ENCODE data around the gene FBXO3. TPM values are rescaled to one million over a fixed set of nuclear protein-coding genes. Genes with fewer than 3 reads are reported as not detected.

FBXO3 gene
- total RNA-seq, 1 experiment from 2014 or later = 42.0 TPM

GRCh38 chr11:33775832-33776470 is 1.6 kb upstream of the FBXO3 start:
- Histone ChIP-seq H3K4me1 (ENCODE audit: low read length) (peaks cover 34% of the 10 kb centered on the region), H3K9ac (ENCODE audit: low read length) (no peak overlapping the region), H3K4me2 (ENCODE audit: low read depth, low read length, poor library complexity, severe bottlenecking) (no peak overlapping the region), H3K27me3 (ENCODE audit: low read length) (peaks cover 5% of the 10 kb centered on the region; the same call in 1 of the 2 replicates), H3K4me3 (ENCODE audit: low read length) (no peak overlapping the region), H3K9me2 (replicated peaks; ENCODE audit: insufficient read depth, low read length) (no peaks in the 10 kb centered on the region), H3K36me3 (ENCODE audit: insufficient read depth, low read length) (no peaks in the 10 kb centered on the region), H2AFZ (ENCODE audit: low read length) (no peak overlapping the region), H3K79me2 (ENCODE audit: low read length) (no peaks in the 10 kb centered on the region), H3K27ac (ENCODE audit: low read length) (no peak overlapping the region), H4K20me1 (ENCODE audit: insufficient read depth, low read depth, low read length) (peaks cover 18% of the 10 kb centered on the region), H3K9me3 (ENCODE audit: low read length) (no peaks in the 10 kb centered on the region)
- DNase-seq = no peak

DNA sequence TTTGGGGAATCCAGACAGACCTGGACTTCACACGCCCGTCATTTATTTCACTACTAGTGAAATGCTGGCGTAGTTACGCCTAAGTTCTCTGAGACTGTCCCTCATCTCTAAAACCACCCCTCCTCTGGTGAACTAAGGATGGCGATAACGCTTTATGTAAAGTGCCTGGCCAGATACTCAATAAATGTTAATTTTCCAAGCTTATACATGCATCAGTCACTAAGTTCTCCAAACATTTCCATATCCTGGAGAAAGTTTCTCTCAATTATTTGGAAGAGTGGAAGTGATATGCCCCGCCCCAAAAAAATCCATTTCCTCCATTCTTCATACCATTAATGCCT is 1.1 kb upstream of the FBXO3 start:
- H4K20me1 ChIP-seq (ENCODE audit: insufficient read depth, low read depth, low read length) = peaks cover 18% of the 10 kb centered on the region
- no peak overlapping the region for H3K27ac ChIP-seq (ENCODE audit: low read length)
- H3K4me1 ChIP-seq (ENCODE audit: low read length) = peaks cover 34% of the 10 kb centered on the region
- no peaks in the 10 kb centered on the region for H3K36me3 ChIP-seq (ENCODE audit: insufficient read depth, low read length)
- H3K79me2 ChIP-seq (ENCODE audit: low read length) = no peaks in the 10 kb centered on the region
- no peak overlapping the region for H2AFZ ChIP-seq (ENCODE audit: low read length)
- no peaks in the 10 kb centered on the region for H3K9me3 ChIP-seq (ENCODE audit: low read length)
- H3K9me2 ChIP-seq (replicated peaks; ENCODE audit: insufficient read depth, low read length) = no peaks in the 10 kb centered on the region
- H3K27me3 ChIP-seq (ENCODE audit: low read length) = peaks cover 5% of the 10 kb centered on the region; the same call in 1 of the 2 replicates
- H3K9ac ChIP-seq (ENCODE audit: low read length) = no peak overlapping the region
- DNase-seq = no peak
- no peak overlapping the region for H3K4me3 ChIP-seq (ENCODE audit: low read length)
- H3K4me2 ChIP-seq (ENCODE audit: low read depth, low read length, poor library complexity, severe bottlenecking) = no peak overlapping the region

DNA sequence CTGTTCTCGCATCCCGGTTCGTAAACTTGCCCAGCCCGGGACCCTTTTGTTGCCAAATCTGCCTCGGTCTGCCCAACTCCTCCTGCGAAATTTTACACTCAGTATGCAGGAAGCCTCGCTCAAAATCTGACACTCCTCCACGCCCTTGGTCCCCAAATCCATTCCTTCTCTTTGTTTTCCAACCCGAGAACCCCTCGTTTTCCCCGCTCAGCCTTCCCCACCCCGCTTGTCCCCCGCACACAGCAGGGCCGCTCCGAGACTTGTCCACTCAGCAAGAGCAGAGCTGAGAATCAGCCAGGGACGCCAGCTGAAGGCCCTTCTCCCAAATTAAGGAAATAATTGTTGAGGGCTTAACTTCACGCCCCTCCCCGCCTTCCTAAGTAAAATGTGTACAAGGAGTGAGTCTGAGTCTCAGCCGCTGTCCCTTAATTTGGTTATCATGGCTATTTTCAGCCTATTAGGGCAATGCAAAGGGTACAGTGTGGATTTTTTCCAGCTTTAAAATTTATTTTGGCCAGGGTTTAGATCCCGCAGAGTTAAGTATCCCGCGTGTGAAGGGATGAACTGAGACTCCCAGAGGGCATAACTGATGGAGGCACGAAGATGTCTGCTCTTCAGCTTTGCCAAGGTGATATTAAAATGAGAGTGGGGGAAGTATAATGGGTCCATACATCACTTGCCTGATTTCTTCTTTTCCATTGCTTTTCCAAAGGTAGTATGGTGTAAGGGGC is 581 bp upstream of the FBXO3 start:
- Histone ChIP-seq H3K9me2 (replicated peaks; ENCODE audit: insufficient read depth, low read length) (no peaks in the 10 kb centered on the region), H3K4me1 (ENCODE audit: low read length) (peaks cover 34% of the 10 kb centered on the region), H3K9me3 (ENCODE audit: low read length) (no peaks in the 10 kb centered on the region), H3K36me3 (ENCODE audit: insufficient read depth, low read length) (no peaks in the 10 kb centered on the region), H3K27me3 (ENCODE audit: low read length) (peaks cover 5% of the 10 kb centered on the region; the same call in 1 of the 2 replicates), H2AFZ (ENCODE audit: low read length) (peak overlapping the region; percentile 99), H3K4me3 (ENCODE audit: low read length) (peak overlapping the region; percentile 99), H3K4me2 (ENCODE audit: low read depth, low read length, poor library complexity, severe bottlenecking) (peak overlapping the region; percentile 94), H3K79me2 (ENCODE audit: low read length) (no peaks in the 10 kb centered on the region), H3K9ac (ENCODE audit: low read length) (peak overlapping the region; percentile 71), H4K20me1 (ENCODE audit: insufficient read depth, low read depth, low read length) (peaks cover 22% of the 10 kb centered on the region), H3K27ac (ENCODE audit: low read length) (no peak overlapping the region)
- DNase-seq = no peak

DNA sequence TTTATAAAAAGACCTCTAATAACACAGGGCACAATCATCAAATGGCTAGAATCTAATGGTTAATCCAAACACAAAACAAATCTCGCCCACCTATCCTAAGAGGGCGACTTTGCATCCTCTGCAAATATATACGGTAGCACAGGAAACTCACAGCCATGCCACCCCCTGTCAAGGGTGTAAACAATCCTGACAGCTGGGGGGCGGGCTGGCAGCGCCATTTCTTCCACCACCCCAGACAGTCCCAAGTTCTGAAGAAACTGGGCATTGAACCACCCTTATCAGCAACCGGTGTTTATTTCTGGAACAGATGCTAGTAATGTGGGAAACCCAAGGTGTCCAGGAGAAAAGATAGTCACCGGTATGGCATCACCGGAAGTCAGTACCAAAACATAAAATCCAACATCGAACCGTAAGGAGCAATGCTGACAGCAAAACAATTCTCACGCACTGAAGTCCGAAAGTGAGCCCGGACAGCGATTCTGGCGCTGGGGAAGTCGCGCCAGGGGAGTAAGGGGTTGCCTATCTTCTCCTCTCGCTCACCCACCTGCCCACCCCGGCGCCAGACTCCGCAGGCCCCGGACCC is 825 bp downstream of the FBXO3 start:
- peaks cover 34% of the 10 kb centered on the region for H3K4me1 ChIP-seq (ENCODE audit: low read length)
- H3K9me3 ChIP-seq (ENCODE audit: low read length) = no peaks in the 10 kb centered on the region
- H2AFZ ChIP-seq (ENCODE audit: low read length) = peak overlapping the region; percentile 98; the same call in 1 of the 2 replicates
- no peaks in the 10 kb centered on the region for H3K9me2 ChIP-seq (replicated peaks; ENCODE audit: insufficient read depth, low read length)
- peaks cover 6% of the 10 kb centered on the region; the same call in 1 of the 2 replicates for H3K36me3 ChIP-seq (ENCODE audit: insufficient read depth, low read length)
- H3K4me3 ChIP-seq (ENCODE audit: low read length) = peak overlapping the region; percentile 99
- peaks cover 22% of the 10 kb centered on the region for H4K20me1 ChIP-seq (ENCODE audit: insufficient read depth, low read depth, low read length)
- H3K27me3 ChIP-seq (ENCODE audit: low read length) = peaks cover 5% of the 10 kb centered on the region; the same call in 1 of the 2 replicates
- peak; percentile 53 for DNase-seq
- H3K27ac ChIP-seq (ENCODE audit: low read length) = no peak overlapping the region
- peak overlapping the region; percentile 87 for H3K9ac ChIP-seq (ENCODE audit: low read length)
- H3K79me2 ChIP-seq (ENCODE audit: low read length) = no peaks in the 10 kb centered on the region
- peak overlapping the region; percentile 100 for H3K4me2 ChIP-seq (ENCODE audit: low read depth, low read length, poor library complexity, severe bottlenecking)

DNA sequence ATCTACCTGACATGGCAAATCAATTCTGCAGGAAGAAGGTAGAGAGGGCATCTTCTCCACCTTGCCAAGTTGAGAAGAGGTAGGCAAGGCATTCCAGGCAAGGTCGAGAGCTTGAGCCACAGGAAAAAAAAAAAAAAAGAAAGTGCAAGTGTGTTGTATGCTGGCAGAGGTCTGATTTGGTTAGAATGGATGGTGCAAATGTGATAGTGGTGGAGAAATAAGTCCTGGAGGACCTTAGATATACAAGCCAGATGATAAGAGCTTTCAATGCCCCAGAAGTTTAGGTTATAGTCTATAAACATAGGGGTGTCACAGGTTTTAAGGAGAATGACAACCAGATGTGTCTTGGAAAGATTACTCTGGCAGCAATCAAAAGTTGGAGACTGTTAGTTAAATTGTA is 1.4 kb downstream of the FBXO3 start:
- Histone ChIP-seq H3K4me1 (ENCODE audit: low read length) (peaks cover 33% of the 10 kb centered on the region), H3K79me2 (ENCODE audit: low read length) (no peaks in the 10 kb centered on the region), H3K27ac (ENCODE audit: low read length) (no peak overlapping the region), H3K9me2 (replicated peaks; ENCODE audit: insufficient read depth, low read length) (no peaks in the 10 kb centered on the region), H3K9ac (ENCODE audit: low read length) (no peak overlapping the region), H3K4me3 (ENCODE audit: low read length) (peak overlapping the region; percentile 99; the same call in 1 of the 2 replicates), H3K4me2 (ENCODE audit: low read depth, low read length, poor library complexity, severe bottlenecking) (peak overlapping the region; percentile 100), H2AFZ (ENCODE audit: low read length) (no peak overlapping the region), H3K36me3 (ENCODE audit: insufficient read depth, low read length) (peaks cover 12% of the 10 kb centered on the region; the same call in 1 of the 2 replicates), H3K27me3 (ENCODE audit: low read length) (peaks cover 5% of the 10 kb centered on the region; the same call in 1 of the 2 replicates), H4K20me1 (ENCODE audit: insufficient read depth, low read depth, low read length) (peaks cover 22% of the 10 kb centered on the region), H3K9me3 (ENCODE audit: low read length) (no peaks in the 10 kb centered on the region)
- no peak for DNase-seq

DNA sequence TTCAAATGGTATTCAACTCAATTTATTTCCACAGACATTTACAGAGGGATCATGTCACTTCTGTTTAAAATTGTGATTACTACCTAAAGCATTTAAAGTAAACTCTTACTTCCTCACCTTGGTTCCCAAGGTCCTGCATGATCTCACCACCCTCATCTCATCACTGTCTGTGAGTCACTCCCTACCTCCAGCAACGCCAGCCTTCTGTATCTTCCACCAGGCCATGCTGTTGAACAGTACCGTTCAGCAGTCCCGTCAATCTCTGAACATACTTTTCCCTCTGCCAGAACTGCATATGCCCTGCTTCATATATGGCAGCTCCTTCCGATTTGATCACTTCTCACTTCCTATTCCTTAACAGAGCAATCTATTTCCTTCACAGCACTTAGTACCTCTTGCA is 2.0 kb downstream of the FBXO3 start:
- no peak overlapping the region for H3K9ac ChIP-seq (ENCODE audit: low read length)
- H3K4me2 ChIP-seq (ENCODE audit: low read depth, low read length, poor library complexity, severe bottlenecking) = no peak overlapping the region
- H3K36me3 ChIP-seq (ENCODE audit: insufficient read depth, low read length) = peaks cover 14% of the 10 kb centered on the region; the same call in 1 of the 2 replicates
- no peaks in the 10 kb centered on the region for H3K79me2 ChIP-seq (ENCODE audit: low read length)
- no peak overlapping the region for H2AFZ ChIP-seq (ENCODE audit: low read length)
- peaks cover 22% of the 10 kb centered on the region for H4K20me1 ChIP-seq (ENCODE audit: insufficient read depth, low read depth, low read length)
- H3K27ac ChIP-seq (ENCODE audit: low read length) = no peak overlapping the region
- peaks cover 5% of the 10 kb centered on the region; the same call in 1 of the 2 replicates for H3K27me3 ChIP-seq (ENCODE audit: low read length)
- no peaks in the 10 kb centered on the region for H3K9me3 ChIP-seq (ENCODE audit: low read length)
- H3K4me1 ChIP-seq (ENCODE audit: low read length) = peaks cover 33% of the 10 kb centered on the region
- DNase-seq = no peak
- H3K4me3 ChIP-seq (ENCODE audit: low read length) = no peak overlapping the region
- H3K9me2 ChIP-seq (replicated peaks; ENCODE audit: insufficient read depth, low read length) = no peaks in the 10 kb centered on the region

DNA sequence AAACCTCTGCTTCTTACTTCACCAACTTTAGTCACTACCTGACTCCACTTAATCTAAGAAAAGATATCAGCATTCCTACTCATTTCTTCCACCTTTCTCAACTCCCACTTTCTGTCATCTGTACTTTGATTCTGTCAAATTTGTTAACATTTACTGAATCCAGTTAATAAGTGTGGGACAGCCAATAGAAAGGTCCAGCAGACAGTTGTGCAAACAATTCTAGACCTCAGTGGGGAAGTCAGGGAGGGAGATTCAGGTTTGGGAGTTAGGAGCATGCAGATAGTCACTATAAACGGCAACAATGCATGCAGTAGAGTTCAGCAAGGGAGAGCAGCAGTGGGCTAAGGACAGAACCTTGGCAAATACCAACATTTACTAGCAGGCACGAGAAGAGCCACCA is 4.1 kb downstream of the FBXO3 start:
- Histone ChIP-seq H3K27me3 (ENCODE audit: low read length) (peaks cover 5% of the 10 kb centered on the region; the same call in 1 of the 2 replicates), H3K9me2 (replicated peaks; ENCODE audit: insufficient read depth, low read length) (no peaks in the 10 kb centered on the region), H3K4me3 (ENCODE audit: low read length) (no peak overlapping the region), H2AFZ (ENCODE audit: low read length) (no peak overlapping the region), H3K4me2 (ENCODE audit: low read depth, low read length, poor library complexity, severe bottlenecking) (no peak overlapping the region), H3K4me1 (ENCODE audit: low read length) (peaks cover 27% of the 10 kb centered on the region), H3K27ac (ENCODE audit: low read length) (no peak overlapping the region), H4K20me1 (ENCODE audit: insufficient read depth, low read depth, low read length) (peaks cover 22% of the 10 kb centered on the region), H3K9me3 (ENCODE audit: low read length) (no peaks in the 10 kb centered on the region), H3K79me2 (ENCODE audit: low read length) (no peaks in the 10 kb centered on the region), H3K9ac (ENCODE audit: low read length) (no peak overlapping the region), H3K36me3 (ENCODE audit: insufficient read depth, low read length) (peaks cover 16% of the 10 kb centered on the region; the same call in 1 of the 2 replicates)
- DNase-seq = no peak

DNA sequence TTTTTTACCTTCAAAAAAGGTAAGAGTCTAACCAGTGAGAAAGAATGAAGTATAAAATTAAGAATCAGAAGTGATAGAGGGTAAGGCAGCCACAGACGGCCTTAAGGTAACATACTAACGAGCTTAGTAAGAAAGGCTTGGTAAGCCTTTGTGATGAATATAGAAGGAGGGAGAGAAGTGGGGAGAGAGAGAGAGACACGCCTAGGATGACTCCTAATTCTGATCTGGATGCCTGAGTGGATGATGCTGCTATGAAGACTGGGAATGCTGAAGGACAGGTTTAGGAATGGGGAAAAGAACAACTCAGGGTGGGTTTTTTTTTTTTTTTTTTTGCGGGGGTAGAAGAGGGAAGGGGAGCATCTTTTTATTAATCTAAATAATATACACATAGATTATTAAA is 4.8 kb downstream of the FBXO3 start:
- Histone ChIP-seq H3K4me3 (ENCODE audit: low read length) (no peak overlapping the region), H3K4me2 (ENCODE audit: low read depth, low read length, poor library complexity, severe bottlenecking) (no peak overlapping the region), H3K9me2 (replicated peaks; ENCODE audit: insufficient read depth, low read length) (no peaks in the 10 kb centered on the region), H3K9ac (ENCODE audit: low read length) (no peak overlapping the region), H3K27me3 (ENCODE audit: low read length) (no peaks in the 10 kb centered on the region), H2AFZ (ENCODE audit: low read length) (no peak overlapping the region), H3K27ac (ENCODE audit: low read length) (no peak overlapping the region), H3K4me1 (ENCODE audit: low read length) (peaks cover 20% of the 10 kb centered on the region), H4K20me1 (ENCODE audit: insufficient read depth, low read depth, low read length) (peaks cover 22% of the 10 kb centered on the region), H3K9me3 (ENCODE audit: low read length) (no peaks in the 10 kb centered on the region), H3K79me2 (ENCODE audit: low read length) (no peaks in the 10 kb centered on the region), H3K36me3 (ENCODE audit: insufficient read depth, low read length) (peaks cover 22% of the 10 kb centered on the region; the same call in 1 of the 2 replicates)
- no peak for DNase-seq

All from Karpas-422 (cell line).